GM06990 (cell line): Measurements from ENCODE around the gene CCDC81.

Experiments
- DNase-seq: peaks from one replicate; pipeline ENCODE4 v3.0.0-alpha.2; 2011; ENCODE audit not compliant: insufficient read length; ENCODE audit errors: extremely low read depth
- H3K27me3 ChIP-seq: replicated peaks from 2 replicates; pipeline ENCODE4 v1.6.0; 2011; ENCODE audit warnings: low read length; ENCODE audit not compliant: control insufficient read depth, insufficient read depth
- H3K36me3 ChIP-seq: 2 replicates; pipeline ENCODE4 v1.5.1; 2011; ENCODE audit warnings: low read length; ENCODE audit not compliant: control insufficient read depth, insufficient read depth
- H3K4me3 ChIP-seq: replicated peaks from 2 replicates; pipeline ENCODE4 v1.5.1; 2011; ENCODE audit warnings: low read depth, mild to moderate bottlenecking, control low read depth, low read length
- CTCF ChIP-seq: IDR thresholded peaks from 2 replicates; pipeline ENCODE4 v1.5.1; 2011; ENCODE audit warnings: low read length, control low read depth, mild to moderate bottlenecking, inconsistent platforms; ENCODE audit not compliant: insufficient read depth, poor library complexity, severe bottlenecking

CCDC81 gene

GRCh38 chr11:86469491-86470388 lies 95.1 kb downstream of the CCDC81 start:
- no peaks in the 10 kb centered on the region; the same call in 1 of the 2 replicates for H3K27me3 ChIP-seq
- TF ChIP-seq CTCF, result no peak
- DNase-seq, result no peak
- no peak overlapping the region for H3K4me3 ChIP-seq
- no peaks in the 10 kb centered on the region for H3K36me3 ChIP-seq
